MM.1S (cell line): ENCODE measurements around the gene SRCIN1.

Source experiments
- DNase-seq: peaks from one replicate; pipeline ENCODE4 v3.0.0-alpha.2; 2015
- H2AFZ ChIP-seq: fragments of 300-600 bp; sonication (generic); 2 replicates; pipeline ENCODE4 v1.6.0; 2016; ENCODE audit warnings: antibody characterized with exemption, low read length
- H3F3A ChIP-seq: fragments of 300-600 bp; sonication (generic); 2 replicates; pipeline ENCODE4 v1.6.1; 2016; ENCODE audit warnings: mild to moderate bottlenecking, antibody characterized with exemption, low read length, moderate library complexity, mixed read lengths; ENCODE audit not compliant: insufficient read depth
- H3K27ac ChIP-seq: fragments of 300-600 bp; sonication (generic); 2 replicates; pipeline ENCODE4 v1.5.1; 2016; ENCODE audit warnings: mild to moderate bottlenecking, low read length
- H3K27me3 ChIP-seq: fragments of 300-600 bp; sonication (generic); replicated peaks from 2 replicates; pipeline ENCODE4 v1.6.0; 2016; ENCODE audit warnings: low read length; ENCODE audit not compliant: insufficient read depth
- H3K36me3 ChIP-seq: fragments of 300-600 bp; sonication (generic); replicated peaks from 2 replicates; pipeline ENCODE4 v1.6.1; 2016; ENCODE audit warnings: mild to moderate bottlenecking, low read length, mixed read lengths; ENCODE audit not compliant: insufficient read depth
- H3K4me1 ChIP-seq: fragments of 300-600 bp; sonication (generic); 2 replicates; pipeline ENCODE4 v1.6.1; 2016; ENCODE audit warnings: low read length, mixed read lengths
- H3K4me2 ChIP-seq: fragments of 300-600 bp; sonication (generic); 2 replicates; pipeline ENCODE4 v1.6.0; 2016; ENCODE audit warnings: low read depth, low read length
- H3K4me3 ChIP-seq: fragments of 300-600 bp; sonication (generic); 2 replicates; pipeline ENCODE4 v1.5.1; 2016; ENCODE audit warnings: low read length, mixed read lengths
- H3K79me2 ChIP-seq: fragments of 300-600 bp; sonication (generic); 2 replicates; pipeline ENCODE4 v1.6.1; 2016; ENCODE audit warnings: mixed run types, low read length, mixed read lengths
- H3K9ac ChIP-seq: fragments of 300-600 bp; sonication (generic); 2 replicates; pipeline ENCODE4 v1.6.1; 2016; ENCODE audit warnings: low read length, mixed read lengths
- H3K9me2 ChIP-seq: fragments of 300-600 bp; sonication (generic); replicated peaks from 2 replicates; pipeline ENCODE4 v1.6.1; 2016; ENCODE audit warnings: mild to moderate bottlenecking, low read length, mixed read lengths; ENCODE audit not compliant: insufficient read depth
- H3K9me3 ChIP-seq: fragments of 300-600 bp; sonication (generic); replicated peaks from 2 replicates; pipeline ENCODE4 v1.6.1; 2016; ENCODE audit warnings: mild to moderate bottlenecking, low read length, mixed read lengths; ENCODE audit not compliant: insufficient read depth
- H4K20me1 ChIP-seq: fragments of 300-600 bp; sonication (generic); 2 replicates; pipeline ENCODE4 v1.6.1; 2016; ENCODE audit warnings: mild to moderate bottlenecking, low read length, moderate library complexity, mixed read lengths; ENCODE audit not compliant: insufficient read depth
- EZH2 ChIP-seq: fragments of 300-600 bp; sonication (generic); optimal IDR thresholded peaks from 2 replicates; pipeline ENCODE3; 2017; ENCODE audit warnings: low read depth, mild to moderate bottlenecking, antibody characterized with exemption, low read length, mixed read lengths
- EZH2phosphoT487 ChIP-seq: fragments of 300-600 bp; sonication (generic); IDR thresholded peaks from 2 replicates; pipeline ENCODE4 v1.6.1; 2018; ENCODE audit warnings: antibody characterized with exemption, low read length
- TF ChIP-seq, protein P1 (sequence below): fragments of 300-600 bp; sonication (generic); IDR thresholded peaks from 2 replicates; pipeline ENCODE4 v1.5.1; 2016; ENCODE audit warnings: antibody characterized with exemption, low read length, mixed read lengths

Gene SRCIN1

DNA sequence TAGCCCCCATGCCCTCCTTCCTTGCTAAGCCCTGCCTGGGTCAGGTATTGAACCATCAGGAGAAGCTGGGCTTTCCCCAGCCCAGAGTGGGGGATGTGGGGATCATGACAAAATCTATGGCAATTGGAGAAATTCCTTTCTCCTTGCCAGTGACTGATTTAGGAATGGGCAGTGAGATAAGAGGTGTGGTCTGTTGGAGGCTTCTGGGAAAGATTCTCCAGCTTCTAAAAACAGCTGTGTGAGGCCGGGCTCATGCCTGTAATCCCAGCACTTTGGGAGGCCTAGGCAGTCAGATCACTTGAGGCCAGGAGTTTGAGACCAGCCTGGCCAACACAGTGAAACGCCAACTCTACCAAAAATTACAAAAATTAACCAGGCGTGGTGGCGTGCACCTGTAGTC, 69.1 kb downstream of the SRCIN1 start:
- Histone ChIP-seq H3K9me3 (no peaks in the 10 kb centered on the region), H3K27ac (no peak overlapping the region), H3K27me3 (peaks cover 28% of the 10 kb centered on the region), H3F3A (no peaks in the 10 kb centered on the region), H4K20me1 (no peaks in the 10 kb centered on the region), H3K36me3 (no peaks in the 10 kb centered on the region), H3K9me2 (no peaks in the 10 kb centered on the region), H2AFZ (no peak overlapping the region), H3K9ac (no peak overlapping the region), H3K79me2 (no peaks in the 10 kb centered on the region), H3K4me1 (no peaks in the 10 kb centered on the region), H3K4me2 (no peak overlapping the region), H3K4me3 (no peak overlapping the region)
- TF ChIP-seq EZH2phosphoT487 (no peak), EZH2 (no peak)
- TF ChIP-seq, protein P1, sequence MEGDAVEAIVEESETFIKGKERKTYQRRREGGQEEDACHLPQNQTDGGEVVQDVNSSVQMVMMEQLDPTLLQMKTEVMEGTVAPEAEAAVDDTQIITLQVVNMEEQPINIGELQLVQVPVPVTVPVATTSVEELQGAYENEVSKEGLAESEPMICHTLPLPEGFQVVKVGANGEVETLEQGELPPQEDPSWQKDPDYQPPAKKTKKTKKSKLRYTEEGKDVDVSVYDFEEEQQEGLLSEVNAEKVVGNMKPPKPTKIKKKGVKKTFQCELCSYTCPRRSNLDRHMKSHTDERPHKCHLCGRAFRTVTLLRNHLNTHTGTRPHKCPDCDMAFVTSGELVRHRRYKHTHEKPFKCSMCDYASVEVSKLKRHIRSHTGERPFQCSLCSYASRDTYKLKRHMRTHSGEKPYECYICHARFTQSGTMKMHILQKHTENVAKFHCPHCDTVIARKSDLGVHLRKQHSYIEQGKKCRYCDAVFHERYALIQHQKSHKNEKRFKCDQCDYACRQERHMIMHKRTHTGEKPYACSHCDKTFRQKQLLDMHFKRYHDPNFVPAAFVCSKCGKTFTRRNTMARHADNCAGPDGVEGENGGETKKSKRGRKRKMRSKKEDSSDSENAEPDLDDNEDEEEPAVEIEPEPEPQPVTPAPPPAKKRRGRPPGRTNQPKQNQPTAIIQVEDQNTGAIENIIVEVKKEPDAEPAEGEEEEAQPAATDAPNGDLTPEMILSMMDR: no peak
- no peak for DNase-seq

DNA sequence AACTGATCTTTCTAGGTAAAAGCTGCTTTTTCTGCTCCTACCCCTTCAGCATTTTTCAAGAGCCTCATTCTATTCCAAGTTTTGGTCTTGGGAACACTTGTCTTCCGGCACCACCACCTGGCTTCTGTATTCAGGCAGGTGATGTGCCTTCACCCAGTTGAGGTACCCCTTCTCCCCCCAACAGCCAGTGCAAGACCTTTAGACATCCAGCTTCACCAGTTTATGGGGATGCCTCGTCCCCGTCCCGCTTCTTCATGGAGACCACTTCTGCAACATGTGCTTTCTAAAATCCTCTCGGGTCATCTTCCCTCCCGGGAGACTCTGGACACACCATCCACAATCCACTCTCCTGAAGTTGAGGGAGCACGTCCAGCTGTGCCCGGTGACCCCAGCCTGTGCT, 69.9 kb downstream of the SRCIN1 start:
- DNase-seq: no peak
- Histone ChIP-seq H3K27me3 (peaks cover 25% of the 10 kb centered on the region), H4K20me1 (no peaks in the 10 kb centered on the region), H3K4me1 (no peaks in the 10 kb centered on the region), H3K9me2 (no peaks in the 10 kb centered on the region), H3K27ac (no peak overlapping the region), H3K9ac (no peak overlapping the region), H3K4me2 (no peak overlapping the region), H3K9me3 (no peaks in the 10 kb centered on the region), H2AFZ (no peak overlapping the region), H3K79me2 (no peaks in the 10 kb centered on the region), H3F3A (no peaks in the 10 kb centered on the region), H3K4me3 (no peak overlapping the region), H3K36me3 (no peaks in the 10 kb centered on the region)
- TF ChIP-seq EZH2phosphoT487: no peak
- TF ChIP-seq EZH2: no peak
- TF ChIP-seq, protein P1: no peak

DNA sequence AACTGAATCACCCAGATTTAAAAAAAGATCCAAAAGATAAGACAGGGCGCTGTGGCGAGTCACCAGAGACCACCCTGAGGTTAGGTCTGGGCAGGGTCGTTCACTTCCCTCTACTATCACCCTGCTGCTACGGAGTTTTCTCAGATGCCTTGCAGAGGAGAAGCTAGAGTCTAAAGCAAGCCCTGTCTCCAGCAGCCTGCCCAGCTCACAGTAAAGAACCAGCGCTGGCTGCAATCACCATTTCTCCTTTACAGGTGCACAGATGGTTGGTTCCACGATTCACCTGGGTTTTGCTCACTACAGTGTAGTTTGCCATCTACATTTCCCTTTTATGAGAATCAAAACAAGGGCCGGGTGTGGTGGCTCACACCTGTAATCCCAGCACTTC, 71.3 kb downstream of the SRCIN1 start:
- Histone ChIP-seq H3K4me3 (no peak overlapping the region), H3K79me2 (no peaks in the 10 kb centered on the region), H3K9me3 (no peaks in the 10 kb centered on the region), H3F3A (no peaks in the 10 kb centered on the region), H4K20me1 (no peaks in the 10 kb centered on the region), H3K4me1 (no peaks in the 10 kb centered on the region), H3K27me3 (peaks cover 25% of the 10 kb centered on the region), H3K4me2 (no peak overlapping the region), H3K9ac (no peak overlapping the region), H3K36me3 (no peaks in the 10 kb centered on the region), H3K27ac (no peak overlapping the region), H2AFZ (no peak overlapping the region), H3K9me2 (no peaks in the 10 kb centered on the region)
- TF ChIP-seq, protein P1: no peak
- TF ChIP-seq EZH2 (no peak), EZH2phosphoT487 (no peak)
- no peak for DNase-seq
